HG03571 (cell line): Measurements from ENCODE around the gene KRTAP19-8.

Experiments used
- ATAC-seq: cut with Tn5 transposase; IDR thresholded peaks from one replicate; pipeline ENCODE4 v1.9.1; 2021; ENCODE audit not compliant: unreplicated experiment

The KRTAP19-8 gene

GRCh38 chr21:31038376-31038775, at the start of gene KRTAP19-8:
Gene KRTAP19-8 (minus strand): TSS chr21:31038476. CDS start chr21:31038443, 33 bp downstream.
- no peak for ATAC-seq

GRCh38 chr21:31087639-31088473, 49.6 kb upstream of the KRTAP19-8 start:
- ATAC-seq, result no peak

- ATAC-seq, result no peak
These were observed 46.4 kb upstream of the KRTAP19-8 start for GRCh38 chr21:31084689-31085088.

GRCh38 chr21:31078796-31079195, 40.5 kb upstream of the KRTAP19-8 start:
- ATAC-seq, result no peak

- ATAC-seq, result no peak
These were observed 39.9 kb upstream of the KRTAP19-8 start for GRCh38 chr21:31078216-31078615.

GRCh38 chr21:31075848-31076247, 37.6 kb upstream of the KRTAP19-8 start:
- no peak for ATAC-seq

GRCh38 chr21:31072533-31072932, 34.3 kb upstream of the KRTAP19-8 start:
- ATAC-seq, result no peak

GRCh38 chr21:31064803-31065202, 26.5 kb upstream of the KRTAP19-8 start:
- no peak for ATAC-seq

GRCh38 chr21:31052489-31053142, 14.3 kb upstream of the KRTAP19-8 start:
- no peak for ATAC-seq

- no peak for ATAC-seq
These were observed 12.4 kb upstream of the KRTAP19-8 start for GRCh38 chr21:31050577-31051157.

- no peak for ATAC-seq
These were observed 7.6 kb upstream of the KRTAP19-8 start for GRCh38 chr21:31045841-31046240.

GRCh38 chr21:31043471-31043870, 5.2 kb upstream of the KRTAP19-8 start:
- ATAC-seq, result no peak

GRCh38 chr21:31042080-31042464, 3.8 kb upstream of the KRTAP19-8 start:
- ATAC-seq, result no peak

- no peak for ATAC-seq
These were observed 3.2 kb upstream of the KRTAP19-8 start for GRCh38 chr21:31041295-31042079.

GRCh38 chr21:31034378-31034777, 3.9 kb downstream of the KRTAP19-8 start:
- ATAC-seq, result no peak

GRCh38 chr21:31030367-31031106, 7.7 kb downstream of the KRTAP19-8 start:
- ATAC-seq, result peak; percentile 81

GRCh38 chr21:31023680-31024079, 14.6 kb downstream of the KRTAP19-8 start:
- ATAC-seq, result no peak

- ATAC-seq, result no peak
These were observed 16.0 kb downstream of the KRTAP19-8 start for GRCh38 chr21:31022306-31022705.

- ATAC-seq, result no peak
These were observed 20.0 kb downstream of the KRTAP19-8 start for GRCh38 chr21:31018232-31018631.

- ATAC-seq, result no peak
These were observed 23.4 kb downstream of the KRTAP19-8 start for GRCh38 chr21:31014891-31015290.
